IMR-90 (cell line): Measurements from ENCODE around the gene CEP128. TPM values are rescaled to one million over a fixed set of nuclear protein-coding genes. Genes with fewer than 3 reads are reported as not detected.

Experiments used
- ATAC-seq: fragments of 200-7000 bp; cut with Tn5 transposase; 2 replicates; pipeline ENCODE4 v1.9.1; 2020; ENCODE audit warnings: low read depth, mild to moderate bottlenecking, moderate library complexity
- BruUV-seq: library from RNA; stranded (reverse); fragments of 400-500 nt; replicated peaks from 2 replicates; lab custom pipeline; 2021; lab: Mats Ljungman, UMichigan
- CTCF ChIA-PET: fragments of 300-600 bp; formaldehyde crosslinking; extraction: SDS; loops from one replicate; lab custom pipeline; 2021; ENCODE audit warnings: antibody characterized with exemption; lab: Yijun Ruan, JAX
- POLR2A ChIA-PET: fragments of 300-600 bp; sonication (Branson Sonifier 250); formaldehyde crosslinking; loops from one replicate; lab custom pipeline; 2022; ENCODE audit warnings: antibody characterized with exemption; ENCODE audit not compliant: unreplicated experiment; lab: Charles Lee
- DNase-seq: peaks from one replicate; pipeline ENCODE4 v3.0.0; 2013
- H2AFZ ChIP-seq: replicated peaks from 2 replicates; pipeline ENCODE3; 2013; ENCODE audit warnings: low read length, mild to moderate bottlenecking; ENCODE audit not compliant: poor library complexity
- H2AK5ac ChIP-seq: 2 replicates; pipeline ENCODE4 v1.6.1; 2013; ENCODE audit warnings: low read depth, low read length, inconsistent platforms
- H2AK9ac ChIP-seq: replicated peaks from 2 replicates; pipeline ENCODE3; 2013; ENCODE audit warnings: mild to moderate bottlenecking, low read depth, low read length, moderate library complexity; ENCODE audit not compliant: poor library complexity
- H2BK120ac ChIP-seq: 2 replicates; pipeline ENCODE4 v1.6.1; 2013; ENCODE audit warnings: low read depth, low read length, inconsistent platforms
- H2BK15ac ChIP-seq: 3 replicates; pipeline ENCODE4 v1.6.1; 2013; ENCODE audit warnings: low read depth, low read length, inconsistent platforms
- H2BK20ac ChIP-seq: 2 replicates; pipeline ENCODE4 v1.6.1; 2013; ENCODE audit warnings: low read depth, mild to moderate bottlenecking, inconsistent platforms, low read length, moderate library complexity
- H2BK5ac ChIP-seq: 2 replicates; pipeline ENCODE4 v1.6.1; 2013; ENCODE audit warnings: mild to moderate bottlenecking, low read depth, low read length, inconsistent platforms; ENCODE audit not compliant: poor library complexity, severe bottlenecking
- H3K14ac ChIP-seq: replicated peaks from 2 replicates; pipeline ENCODE4 v1.6.1; 2013; ENCODE audit warnings: low read depth, low read length, inconsistent platforms
- H3K18ac ChIP-seq: 2 replicates; pipeline ENCODE4 v1.6.1; 2013; ENCODE audit warnings: low read depth, low read length, control low read depth
- H3K23ac ChIP-seq: 2 replicates; pipeline ENCODE4 v1.6.1; 2013; ENCODE audit warnings: low read depth, low read length, inconsistent platforms
- H3K27ac ChIP-seq: 2 replicates; pipeline ENCODE4 v1.5.1; 2013; ENCODE audit warnings: mild to moderate bottlenecking, control low read depth, low read length; ENCODE audit not compliant: insufficient read depth
- H3K27me3 ChIP-seq: 2 replicates; pipeline ENCODE4 v1.6.1; 2013; ENCODE audit warnings: low read length; ENCODE audit not compliant: control insufficient read depth, insufficient read depth
- H3K36me3 ChIP-seq: 2 replicates; pipeline ENCODE4 v1.6.1; 2013; ENCODE audit warnings: low read length, mixed read lengths; ENCODE audit not compliant: control insufficient read depth, insufficient read depth
- H3K4ac ChIP-seq: 2 replicates; pipeline ENCODE4 v1.6.1; 2013; ENCODE audit warnings: low read depth, low read length, inconsistent platforms
- H3K4me1 ChIP-seq: 2 replicates; pipeline ENCODE4 v1.6.1; 2013; ENCODE audit warnings: low read length, mixed read lengths; ENCODE audit not compliant: control insufficient read depth, insufficient read depth
- H3K4me2 ChIP-seq: 2 replicates; pipeline ENCODE4 v1.6.1; 2013; ENCODE audit warnings: low read depth, mild to moderate bottlenecking, control low read depth, low read length, moderate library complexity
- H3K4me3 ChIP-seq: 2 replicates; pipeline ENCODE4 v1.5.1; 2013; ENCODE audit warnings: low read depth, mild to moderate bottlenecking, control low read depth, low read length, moderate library complexity; ENCODE audit not compliant: insufficient read depth
- H3K56ac ChIP-seq: 2 replicates; pipeline ENCODE4 v1.6.1; 2013; ENCODE audit warnings: low read length, inconsistent platforms; ENCODE audit not compliant: insufficient read depth; ENCODE audit errors: extremely low read depth
- H3K79me1 ChIP-seq, 2 experiments: 2 replicates each; pipeline ENCODE4 v1.6.1; 2013; ENCODE audit warnings: low read length in 2 of 2, inconsistent platforms in 1 of 2, low read depth in 1 of 2
- H3K9ac ChIP-seq: 2 replicates; pipeline ENCODE4 v1.6.1; 2013; ENCODE audit warnings: low read depth, low read length, control low read depth
- H3K9me1 ChIP-seq: 2 replicates; pipeline ENCODE4 v1.6.1; 2013; ENCODE audit warnings: low read length, inconsistent platforms; ENCODE audit not compliant: insufficient read depth
- H3K9me3 ChIP-seq: 2 replicates; pipeline ENCODE4 v1.6.1; 2013; ENCODE audit warnings: low read length; ENCODE audit not compliant: control insufficient read depth, insufficient read depth
- H4K20me1 ChIP-seq: 2 replicates; pipeline ENCODE4 v1.6.1; 2013; ENCODE audit warnings: low read length, inconsistent platforms; ENCODE audit not compliant: insufficient read depth
- H4K5ac ChIP-seq: 2 replicates; pipeline ENCODE4 v1.6.1; 2013; ENCODE audit warnings: mild to moderate bottlenecking, low read depth, low read length, control low read depth
- H4K8ac ChIP-seq, 2 experiments: 2 replicates each; pipeline ENCODE4 v1.6.1; 2013; ENCODE audit warnings: low read depth in 2 of 2, low read length in 2 of 2, control low read depth in 1 of 2, inconsistent platforms in 1 of 2
- H4K91ac ChIP-seq: 2 replicates; pipeline ENCODE4 v1.6.1; 2013; ENCODE audit warnings: low read depth, low read length, inconsistent platforms; ENCODE audit not compliant: insufficient read depth
- BHLHE40 ChIP-seq: fragments of 150-350 bp; IDR thresholded peaks from 2 replicates; pipeline ENCODE4 v1.6.1; 2016; ENCODE audit warnings: mild to moderate bottlenecking, low read depth, low read length
- CEBPB ChIP-seq: IDR thresholded peaks from 2 replicates; pipeline ENCODE4 v1.6.1; 2012; ENCODE audit warnings: low read depth, low read length, improper control_type of control experiment
- CHD1 ChIP-seq: IDR thresholded peaks from 2 replicates; pipeline ENCODE4 v1.6.1; 2012; ENCODE audit warnings: low read depth, low read length, improper control_type of control experiment
- CTCF ChIP-seq: conservative IDR thresholded peaks from 2 replicates; pipeline ENCODE4 v1.5.1; 2012; ENCODE audit warnings: mild to moderate bottlenecking, low read depth, low read length, improper control_type of control experiment
- ELK1 ChIP-seq: fragments of 150-350 bp; IDR thresholded peaks from 2 replicates; pipeline ENCODE4 v1.6.1; 2016; ENCODE audit warnings: low read depth, mild to moderate bottlenecking, low read length, moderate library complexity, borderline replicate concordance
- FOS ChIP-seq: fragments of 150-350 bp; IDR thresholded peaks from 2 replicates; pipeline ENCODE4 v1.6.1; 2016; ENCODE audit warnings: low read depth, low read length
- MAFK ChIP-seq: IDR thresholded peaks from 2 replicates; pipeline ENCODE4 v1.6.1; 2012; ENCODE audit warnings: low read depth, low read length, improper control_type of control experiment
- MAZ ChIP-seq: IDR thresholded peaks from 2 replicates; pipeline ENCODE4 v1.6.1; 2012; ENCODE audit warnings: low read depth, mild to moderate bottlenecking, low read length, improper control_type of control experiment, moderate library complexity, borderline replicate concordance
- MXI1 ChIP-seq: IDR thresholded peaks from 2 replicates; pipeline ENCODE4 v1.6.1; 2012; ENCODE audit warnings: low read depth, mild to moderate bottlenecking, low read length, moderate library complexity, borderline replicate concordance
- NFE2L2 ChIP-seq: fragments of 150-350 bp; IDR thresholded peaks from 2 replicates; pipeline ENCODE4 v1.6.1; 2016; ENCODE audit warnings: low read depth, mild to moderate bottlenecking, low read length
- POLR2A ChIP-seq: IDR thresholded peaks from 2 replicates; pipeline ENCODE4 v1.6.1; 2012; ENCODE audit warnings: mild to moderate bottlenecking, low read depth, low read length
- RAD21 ChIP-seq: IDR thresholded peaks from 2 replicates; pipeline ENCODE4 v1.6.1; 2012; ENCODE audit warnings: low read length, improper control_type of control experiment
- RCOR1 ChIP-seq: IDR thresholded peaks from 2 replicates; pipeline ENCODE4 v1.6.1; 2012; ENCODE audit warnings: mild to moderate bottlenecking, low read length, improper control_type of control experiment; ENCODE audit not compliant: insufficient replicate concordance
- RFX5 ChIP-seq: IDR thresholded peaks from 2 replicates; pipeline ENCODE4 v1.8.0; 2012; ENCODE audit warnings: low read depth, mild to moderate bottlenecking, low read length, moderate library complexity
- SMC3 ChIP-seq: fragments of 150-350 bp; IDR thresholded peaks from 2 replicates; pipeline ENCODE4 v1.6.1; 2016; ENCODE audit warnings: low read depth, mild to moderate bottlenecking, antibody characterized with exemption, low read length, moderate library complexity
- USF2 ChIP-seq: fragments of 150-350 bp; IDR thresholded peaks from 2 replicates; pipeline ENCODE4 v1.6.1; 2017; ENCODE audit warnings: mild to moderate bottlenecking, antibody characterized with exemption, low read length, low read depth
- WGBS, 2 experiments: methylation state at CpG; one replicate each; pipeline versions ENCODE4 v1.1.5 to v1.1.7; 2013; ENCODE audit warnings: missing lambda C conversion rate in 2 of 2; ENCODE audit not compliant: insufficient read length in 1 of 2; ENCODE audit errors: extremely low coverage in 2 of 2; 5-methylcytosine and 5-hydroxymethylcytosine counted together
- dilution Hi-C: fragments of 300-500 bp; cut with HindIII; formaldehyde crosslinking; loops from one replicate; pipeline ENCODE4 v1.14.3; 2018; ENCODE audit warnings: low sequenced_read_pairs; ENCODE audit not compliant: unreplicated experiment
- in situ Hi-C: fragments of 300-500 bp; cut with MboI; formaldehyde crosslinking; loops from 3 replicates; pipeline ENCODE4 v1.14.3; 2019; ENCODE audit warnings: low sequenced_read_pairs, inconsistent platforms, mixed read lengths
- intact Hi-C: fragments of 100-400 bp; cut with micrococcal nuclease; formaldehyde crosslinking; loops from 2 replicates; pipeline ENCODE4 v1.10.0; 2022
- polyA plus RNA-seq, 3 experiments: library from polyadenylated mRNA; depleted of rRNA; stranded (reverse); fragments of >200 nt; gene quantifications; 2 replicates each; pipeline ENCODE4 v1.2.3, GENCODE V29; 2012; ENCODE audit warnings: low replicate concordance in 1 of 3
- total RNA-seq: library from RNA; depleted of rRNA; stranded (reverse); fragments of >200 nt; gene quantifications from 2 replicates; pipeline ENCODE4 v1.2.3, GENCODE V29; 2012

The CEP128 gene
- total and polyA plus RNA-seq, 2 of the 4 experiments (the other 2 are of a cell fraction): 1.9 to 5.7 TPM

- Histone ChIP-seq H3K14ac (no peak overlapping the region), H2AK9ac (no peak overlapping the region), H2BK20ac (no peak overlapping the region), H2BK120ac (no peak overlapping the region), H3K9ac (no peak overlapping the region), H4K8ac (no peak overlapping the region), H3K9me1 (no peaks in the 10 kb centered on the region), H4K91ac (no peak overlapping the region), H3K9me3 (no peaks in the 10 kb centered on the region), H3K4ac (no peak overlapping the region), H3K36me3 (no peaks in the 10 kb centered on the region), H3K4me3 (no peak overlapping the region), H3K27me3 (no peaks in the 10 kb centered on the region), H3K4me1 (0 out of 2 replicates have a peak, but pooled peaks cover 2% of the 10 kb centered on the region), H2AFZ (no peak overlapping the region), H4K5ac (no peak overlapping the region), H3K18ac (no peak overlapping the region), H2AK5ac (no peak overlapping the region), H3K23ac (no peak overlapping the region), H2BK5ac (no peak overlapping the region), H2BK15ac (no peak overlapping the region), H4K20me1 (no peaks in the 10 kb centered on the region), H3K56ac (no peak overlapping the region), H3K27ac (no peak overlapping the region), H3K4me2 (no peak overlapping the region), H3K79me1 (no peaks in the 10 kb centered on the region)
- in situ Hi-C loops (no loop called here), dilution Hi-C loops (no loop called here), intact Hi-C loops (no loop called here)
- BruUV-seq: no TSS peak
- no peak for ATAC-seq
- CTCF ChIA-PET: no interaction called here
- POLR2A ChIA-PET: no interaction called here
- DNase-seq: no peak
- WGBS, 2 experiments: no CpG with 5 or more reads among the region's 3 CpGs
- TF ChIP-seq RAD21 (no peak), CHD1 (no peak), NFE2L2 (no peak), MXI1 (no peak), MAFK (no peak), FOS (no peak), MAZ (no peak), CEBPB (no peak), POLR2A (no peak), SMC3 (no peak), BHLHE40 (no peak), ELK1 (no peak), RFX5 (no peak), CTCF (no peak), RCOR1 (no peak), USF2 (no peak)
These were observed 434.2 kb downstream of the CEP128 start for GRCh38 chr14:80507292-80507869.
